Loucy (cell line): ENCODE results near the gene TANGO6.

Experiments
- H2AFZ ChIP-seq: fragments of 200-600 bp; sonication (generic); 2 replicates; pipeline ENCODE4 v1.6.0; 2016; ENCODE audit warnings: antibody characterized with exemption, mild to moderate bottlenecking, low read length, moderate library complexity
- H3F3A ChIP-seq: fragments of 200-600 bp; 2 replicates; pipeline ENCODE4 v1.6.0; 2016; ENCODE audit warnings: antibody characterized with exemption, low read depth, mild to moderate bottlenecking
- H3K27me3 ChIP-seq: fragments of 200-600 bp; sonication (generic); 2 replicates; pipeline ENCODE4 v1.6.1; 2014; ENCODE audit warnings: low read length, mild to moderate bottlenecking; ENCODE audit not compliant: insufficient read depth, poor library complexity, severe bottlenecking
- H3K36me3 ChIP-seq: fragments of 200-600 bp; sonication (generic); 2 replicates; pipeline ENCODE4 v1.6.1; 2016; ENCODE audit warnings: low read length; ENCODE audit not compliant: insufficient read depth
- H3K4me1 ChIP-seq: fragments of 200-600 bp; sonication (generic); 2 replicates; pipeline ENCODE4 v1.5.1; 2014; ENCODE audit warnings: low read length, mild to moderate bottlenecking; ENCODE audit not compliant: insufficient read depth, poor library complexity, severe bottlenecking
- H3K4me2 ChIP-seq: fragments of 200-600 bp; sonication (generic); 2 replicates; pipeline ENCODE4 v1.6.0; 2014; ENCODE audit warnings: antibody characterized with exemption, low read length, low read depth, mild to moderate bottlenecking; ENCODE audit not compliant: poor library complexity, severe bottlenecking
- H3K4me3 ChIP-seq: fragments of 200-600 bp; sonication (generic); 2 replicates; pipeline ENCODE4 v1.5.1; 2014; ENCODE audit warnings: low read length, mild to moderate bottlenecking, mixed read lengths; ENCODE audit not compliant: poor library complexity, severe bottlenecking
- H3K79me2 ChIP-seq: fragments of 200-600 bp; sonication (generic); 2 replicates; pipeline ENCODE4 v1.6.1; 2014; ENCODE audit warnings: low read length; ENCODE audit not compliant: insufficient read depth
- H3K9ac ChIP-seq: fragments of 200-600 bp; sonication (generic); 2 replicates; pipeline ENCODE4 v1.6.0; 2014; ENCODE audit warnings: mild to moderate bottlenecking, low read depth, low read length, moderate library complexity; ENCODE audit not compliant: poor library complexity, severe bottlenecking
- H3K9me2 ChIP-seq: fragments of 200-600 bp; sonication (generic); replicated peaks from 2 replicates; pipeline ENCODE4 v1.6.1; 2016; ENCODE audit warnings: low read depth, low read length, mixed read lengths
- H3K9me3 ChIP-seq: fragments of 200-600 bp; sonication (generic); 2 replicates; pipeline ENCODE4 v1.6.1; 2014; ENCODE audit warnings: mild to moderate bottlenecking, antibody characterized with exemption, low read length, low read depth; ENCODE audit not compliant: insufficient read depth
- H4K20me1 ChIP-seq: fragments of 200-600 bp; sonication (generic); 2 replicates; pipeline ENCODE4 v1.6.0; 2014; ENCODE audit warnings: antibody characterized with exemption, low read length, mild to moderate bottlenecking; ENCODE audit not compliant: insufficient read depth, poor library complexity, severe bottlenecking
- EZH2phosphoT487 ChIP-seq: fragments of 200-600 bp; IDR thresholded peaks from 2 replicates; pipeline ENCODE4 v1.6.1; 2018; ENCODE audit warnings: antibody characterized with exemption, mild to moderate bottlenecking, moderate library complexity, borderline replicate concordance
- TF ChIP-seq, protein P1 (sequence below): fragments of 200-600 bp; sonication (generic); conservative IDR thresholded peaks from 2 replicates; pipeline ENCODE4 v1.5.1; 2014; ENCODE audit warnings: mild to moderate bottlenecking, antibody characterized with exemption, low read length

The TANGO6 gene

DNA sequence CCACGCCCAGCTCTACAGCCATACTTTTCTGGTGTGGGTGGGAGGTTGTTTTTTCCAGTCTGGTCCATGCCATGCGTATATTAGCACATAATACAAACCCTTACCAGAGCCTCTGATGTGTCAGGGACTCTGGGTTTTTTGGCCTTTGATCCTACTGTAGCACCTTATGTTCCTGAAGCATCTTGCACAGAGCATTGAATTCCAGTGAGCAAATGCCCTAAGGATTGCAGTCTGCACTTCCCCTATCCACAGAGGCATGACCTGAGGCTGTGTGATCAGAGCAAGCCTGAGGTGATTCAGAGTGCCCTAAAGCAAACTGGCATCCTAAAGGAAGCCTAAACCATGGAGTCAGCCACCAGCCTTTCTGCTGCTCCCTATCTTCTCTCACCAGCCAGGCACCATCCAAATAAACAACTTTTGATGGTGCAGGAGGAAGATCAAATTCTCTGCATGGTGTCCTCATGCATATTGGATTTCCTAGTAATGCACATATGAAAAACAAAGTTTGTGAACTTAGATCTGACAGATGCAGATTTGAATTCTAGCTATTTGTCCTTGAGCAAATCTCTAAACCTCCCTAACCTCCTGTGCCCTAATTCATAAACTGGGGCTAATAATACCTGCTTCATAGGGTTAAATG is 220.9 kb downstream of the TANGO6 start:
- Histone ChIP-seq H3K79me2 (no peaks in the 10 kb centered on the region), H3F3A (no peaks in the 10 kb centered on the region), H3K9me2 (no peaks in the 10 kb centered on the region), H3K36me3 (no peaks in the 10 kb centered on the region), H3K4me2 (no peak overlapping the region), H3K4me3 (no peak overlapping the region), H3K9me3 (no peaks in the 10 kb centered on the region), H3K27me3 (no peaks in the 10 kb centered on the region), H3K9ac (no peak overlapping the region), H4K20me1 (no peaks in the 10 kb centered on the region), H3K4me1 (no peaks in the 10 kb centered on the region), H2AFZ (no peak overlapping the region)
- no peak for TF ChIP-seq EZH2phosphoT487
- TF ChIP-seq, protein P1, sequence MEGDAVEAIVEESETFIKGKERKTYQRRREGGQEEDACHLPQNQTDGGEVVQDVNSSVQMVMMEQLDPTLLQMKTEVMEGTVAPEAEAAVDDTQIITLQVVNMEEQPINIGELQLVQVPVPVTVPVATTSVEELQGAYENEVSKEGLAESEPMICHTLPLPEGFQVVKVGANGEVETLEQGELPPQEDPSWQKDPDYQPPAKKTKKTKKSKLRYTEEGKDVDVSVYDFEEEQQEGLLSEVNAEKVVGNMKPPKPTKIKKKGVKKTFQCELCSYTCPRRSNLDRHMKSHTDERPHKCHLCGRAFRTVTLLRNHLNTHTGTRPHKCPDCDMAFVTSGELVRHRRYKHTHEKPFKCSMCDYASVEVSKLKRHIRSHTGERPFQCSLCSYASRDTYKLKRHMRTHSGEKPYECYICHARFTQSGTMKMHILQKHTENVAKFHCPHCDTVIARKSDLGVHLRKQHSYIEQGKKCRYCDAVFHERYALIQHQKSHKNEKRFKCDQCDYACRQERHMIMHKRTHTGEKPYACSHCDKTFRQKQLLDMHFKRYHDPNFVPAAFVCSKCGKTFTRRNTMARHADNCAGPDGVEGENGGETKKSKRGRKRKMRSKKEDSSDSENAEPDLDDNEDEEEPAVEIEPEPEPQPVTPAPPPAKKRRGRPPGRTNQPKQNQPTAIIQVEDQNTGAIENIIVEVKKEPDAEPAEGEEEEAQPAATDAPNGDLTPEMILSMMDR: no peak

DNA sequence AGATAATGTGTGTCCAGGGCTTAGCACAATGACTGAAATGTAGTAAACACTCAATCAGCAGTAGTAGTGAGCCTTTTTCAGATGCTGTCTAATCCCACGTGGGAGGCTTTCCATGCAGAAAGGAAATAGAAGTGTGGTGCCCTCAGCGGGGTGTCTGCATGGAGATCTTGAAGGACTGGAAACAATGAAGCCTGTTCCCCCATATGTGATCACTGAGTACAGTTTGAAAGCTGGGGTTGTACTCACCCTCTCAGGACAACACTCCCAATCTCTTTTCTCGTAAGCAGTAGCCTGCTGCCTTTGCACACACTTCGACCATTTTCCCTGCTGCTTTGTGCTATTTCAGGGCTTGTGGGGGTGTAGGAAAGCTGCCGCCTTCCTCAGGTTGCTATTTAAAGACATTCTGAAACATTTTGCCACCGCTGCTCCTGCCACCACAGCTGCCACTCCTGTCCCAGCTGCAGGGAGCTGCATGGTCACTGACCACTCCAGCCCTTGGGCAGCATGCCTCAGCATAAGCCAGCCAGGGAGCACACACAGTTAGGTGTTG is 221.5 kb downstream of the TANGO6 start:
- H3K4me3 ChIP-seq: no peak overlapping the region
- no peak for TF ChIP-seq EZH2phosphoT487
- TF ChIP-seq, protein P1: no peak
- H3K9me3 ChIP-seq: no peaks in the 10 kb centered on the region
- H3F3A ChIP-seq: no peaks in the 10 kb centered on the region
- no peaks in the 10 kb centered on the region for H3K27me3 ChIP-seq
- no peaks in the 10 kb centered on the region for H3K79me2 ChIP-seq
- no peaks in the 10 kb centered on the region for H3K9me2 ChIP-seq
- no peak overlapping the region for H2AFZ ChIP-seq
- no peaks in the 10 kb centered on the region for H3K4me1 ChIP-seq
- H3K4me2 ChIP-seq: no peak overlapping the region
- H4K20me1 ChIP-seq: no peaks in the 10 kb centered on the region
- no peak overlapping the region for H3K9ac ChIP-seq
- H3K36me3 ChIP-seq: no peaks in the 10 kb centered on the region

DNA sequence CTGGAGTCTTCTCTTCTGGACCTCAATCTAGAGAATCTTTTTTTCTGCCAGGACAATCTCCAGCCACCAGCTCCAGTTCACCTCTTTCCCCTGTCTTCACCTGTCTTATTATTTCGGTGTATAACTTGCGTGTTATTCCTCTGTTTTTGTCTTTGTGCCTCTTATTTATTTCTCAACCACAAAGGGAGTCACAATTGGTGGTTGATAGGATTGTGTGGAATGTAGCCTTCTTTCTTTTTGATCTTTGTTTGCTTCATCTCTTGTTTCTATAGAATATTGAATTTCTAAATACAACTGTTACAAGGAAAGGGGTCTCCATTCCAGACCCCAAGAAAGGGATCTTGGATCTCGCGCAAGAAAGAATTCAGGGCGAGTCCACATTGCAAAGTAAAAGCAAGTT is 226.2 kb downstream of the TANGO6 start:
- H3K4me3 ChIP-seq: no peak overlapping the region
- H3K27me3 ChIP-seq: no peaks in the 10 kb centered on the region
- no peak for TF ChIP-seq EZH2phosphoT487
- TF ChIP-seq, protein P1: no peak
- H3K4me1 ChIP-seq: no peaks in the 10 kb centered on the region
- H3K9me3 ChIP-seq: no peaks in the 10 kb centered on the region
- H3K4me2 ChIP-seq: no peak overlapping the region
- no peak overlapping the region for H2AFZ ChIP-seq
- no peaks in the 10 kb centered on the region for H3K79me2 ChIP-seq
- no peaks in the 10 kb centered on the region for H3K36me3 ChIP-seq
- no peaks in the 10 kb centered on the region for H4K20me1 ChIP-seq
- no peaks in the 10 kb centered on the region for H3K9me2 ChIP-seq
- no peaks in the 10 kb centered on the region for H3F3A ChIP-seq
- H3K9ac ChIP-seq: no peak overlapping the region
